Liver (tissue), 9 donors: ENCODE measurements around the gene MARK1. TPM values are rescaled to one million over a fixed set of nuclear protein-coding genes. Genes with fewer than 3 reads are reported as not detected.
A peak's percentile ranks its signal among the peaks of the same experiment; 100 is the strongest.

ENCODE experiments used
- DNase-seq: peaks from one replicate; pipeline ENCODE4 v3.0.0-alpha.2; 2017; ENCODE audit warnings: low spot score
- H3K27ac ChIP-seq, 2 donors: one replicate each; pipeline ENCODE4 v1.7.0; 2013; ENCODE audit warnings: inconsistent platforms in 2 of 2, low read length in 2 of 2, control low read depth in 1 of 2, low read depth in 1 of 2, mild to moderate bottlenecking in 1 of 2
- H3K27me3 ChIP-seq, 4 donors: one replicate each; pipeline versions ENCODE4 v1.6.1 to v1.7.0; 2013; ENCODE audit warnings: low read length in 3 of 4, inconsistent platforms in 1 of 4, mild to moderate bottlenecking in 1 of 4, moderate library complexity in 1 of 4; ENCODE audit not compliant: control insufficient read depth in 4 of 4, insufficient read depth in 4 of 4
- H3K36me3 ChIP-seq, 4 donors: one replicate each; pipeline versions ENCODE4 v1.6.1 to v1.7.0; 2013; ENCODE audit warnings: low read length in 3 of 4, mild to moderate bottlenecking in 3 of 4, low read depth in 1 of 4, moderate library complexity in 1 of 4; ENCODE audit not compliant: control insufficient read depth in 4 of 4, insufficient read depth in 3 of 4
- H3K4me1 ChIP-seq, 4 donors: one replicate each; pipeline versions ENCODE4 v1.6.1 to v1.7.0; 2013; ENCODE audit warnings: low read length in 3 of 4, mild to moderate bottlenecking in 3 of 4, moderate library complexity in 1 of 4; ENCODE audit not compliant: control insufficient read depth in 4 of 4, insufficient read depth in 4 of 4
- H3K4me3 ChIP-seq, 3 donors: one replicate each; pipeline versions ENCODE4 v1.6.1 to v1.7.0; 2013; ENCODE audit warnings: low read length in 3 of 3, control low read depth in 1 of 3, low read depth in 1 of 3, mild to moderate bottlenecking in 1 of 3
- H3K9ac ChIP-seq, 2 donors: one replicate each; pipeline ENCODE4 v1.7.0; 2013; ENCODE audit warnings: low read length in 2 of 2, mild to moderate bottlenecking in 2 of 2, moderate library complexity in 2 of 2, control low read depth in 1 of 2, low read depth in 1 of 2
- H3K9me3 ChIP-seq, 4 donors: one replicate each; pipeline versions ENCODE4 v1.6.1 to v1.7.0; 2013; ENCODE audit warnings: low read length in 3 of 4; ENCODE audit not compliant: control insufficient read depth in 4 of 4
- ATF3 ChIP-seq: IDR thresholded peaks from 2 replicates; pipeline ENCODE4 v1.6.1; 2016; ENCODE audit warnings: antibody characterized with exemption
- CTCF ChIP-seq: fragments of 150-350 bp; IDR thresholded peaks from 2 replicates; pipeline ENCODE4 v1.5.1; 2017; ENCODE audit warnings: improper control_type of control experiment, low read depth, low read length; ENCODE audit not compliant: missing input control
- FOXA1 ChIP-seq: IDR thresholded peaks from 2 replicates; pipeline ENCODE4 v1.6.1; 2016; ENCODE audit warnings: antibody characterized with exemption
- FOXA2 ChIP-seq: IDR thresholded peaks from 2 replicates; pipeline ENCODE4 v1.6.1; 2016; ENCODE audit warnings: antibody characterized with exemption
- GABPA ChIP-seq, 2 donors: IDR thresholded peaks in 1 of 2; conservative IDR thresholded peaks in 1 of 2; 2 replicates each; pipeline ENCODE4 v1.6.1; 2016; ENCODE audit warnings: antibody characterized with exemption in 2 of 2, mild to moderate bottlenecking in 1 of 2, moderate library complexity in 1 of 2
- HNF4G ChIP-seq: IDR thresholded peaks from 2 replicates; pipeline ENCODE4 v1.6.1; 2016; ENCODE audit warnings: antibody characterized with exemption
- JUND ChIP-seq, 2 donors: IDR thresholded peaks; 2 replicates each; pipeline ENCODE4 v1.6.1; 2016; ENCODE audit warnings: antibody characterized with exemption in 2 of 2
- MAX ChIP-seq: IDR thresholded peaks from 2 replicates; pipeline ENCODE4 v1.6.1; 2016; ENCODE audit warnings: antibody characterized with exemption
- NR2F2 ChIP-seq: IDR thresholded peaks from 2 replicates; pipeline ENCODE4 v1.6.1; 2016; ENCODE audit warnings: antibody characterized with exemption
- RXRA ChIP-seq, 2 donors: IDR thresholded peaks; 2 replicates each; pipeline ENCODE4 v1.6.1; 2017 to 2018; ENCODE audit warnings: antibody characterized with exemption in 2 of 2, mild to moderate bottlenecking in 1 of 2
- SP1 ChIP-seq: IDR thresholded peaks from 2 replicates; pipeline ENCODE4 v1.6.1; 2018; ENCODE audit warnings: antibody characterized with exemption, mild to moderate bottlenecking
- YY1 ChIP-seq: IDR thresholded peaks from 2 replicates; pipeline ENCODE4 v1.6.1; 2016; ENCODE audit warnings: antibody characterized with exemption, mild to moderate bottlenecking
- ZBTB33 ChIP-seq: IDR thresholded peaks from 2 replicates; pipeline ENCODE4 v1.6.1; 2016; ENCODE audit warnings: antibody characterized with exemption
- WGBS: extraction: QIAGEN DNeasy Blood & Tissue Kit; methylation state at CpG from one replicate; pipeline ENCODE4 v1.1.7; 2013; 5-methylcytosine and 5-hydroxymethylcytosine counted together
- polyA plus RNA-seq, 2 donors: library from polyadenylated mRNA; stranded (reverse) in 1 of 2; unstranded in 1 of 2; fragments of 200-250 nt in 1 of 2; fragments of >200 nt in 1 of 2; fragmentation: Nextera tagmentation in 1 of 2; extraction: Ambion mirVana in 1 of 2; gene quantifications; one replicate each; pipeline versions ENCODE4 v1.2.1 to v1.2.3, GENCODE V29; 2013 to 2015
- total RNA-seq, 2 donors: library from RNA; depleted of rRNA; stranded (reverse); fragments of >200 nt; gene quantifications; one replicate each; pipeline ENCODE4 v1.2.3, GENCODE V29; 2014
- donor health status: healthy.
- donor health status: healthy.
- donor health status: healthy.
- donor health status: healthy.
- donor health status: healthy.

Gene MARK1
- total and polyA plus RNA-seq, 4 donors = 0.10 to 0.59 (median 0.25) TPM

GRCh38 chr1:220526294-220526693, 1.6 kb upstream of the MARK1 start (continued):
- TF ChIP-seq CTCF = no peak
- TF ChIP-seq YY1 = no peak
- TF ChIP-seq FOXA2 = no peak
- no peak for TF ChIP-seq NR2F2
- TF ChIP-seq RXRA (IDR thresholded peaks at IDR 0.05) = no peak
- TF ChIP-seq SP1 = no peak

GRCh38 chr1:220527279-220527907, 543 bp upstream of the MARK1 start:
- TF ChIP-seq YY1 = no peak
- peak in 1 of 2 donors; percentile 23 for TF ChIP-seq GABPA (IDR thresholded peaks at IDR 0.05 in 1 of 2, conservative IDR thresholded peaks at IDR 0.05 in 1 of 2)
- peak overlapping the region in 2 of 3 donors; percentile 51 to 75 for H3K4me3 ChIP-seq
- 7% methylated on average over 23 of the region's 23 CpGs for WGBS
- peaks cover 0 to 27% (median 7%) of the 10 kb centered on the region in 4 donors for H3K27me3 ChIP-seq
- H3K9me3 ChIP-seq = no peaks in the 10 kb centered on the region
- H3K9ac ChIP-seq = no peak overlapping the region
- no peak for DNase-seq
- H3K4me1 ChIP-seq = peaks cover 9 to 21% (median 15%) of the 10 kb centered on the region in 4 donors
- H3K36me3 ChIP-seq = no peaks in the 10 kb centered on the region
- peak overlapping the region in 1 of 2 donors; percentile 11 for H3K27ac ChIP-seq

- Histone ChIP-seq H3K9ac (peak overlapping the region in 1 of 2 donors; percentile 16), H3K36me3 (no peaks in the 10 kb centered on the region), H3K4me3 (peak overlapping the region; percentile 41 to 75 (median 66)), H3K9me3 (peaks cover 0 to 2% (median 0%) of the 10 kb centered on the region in 4 donors), H3K4me1 (peaks cover 9 to 21% (median 15%) of the 10 kb centered on the region in 4 donors), H3K27ac (peak overlapping the region; percentile 35 to 37), H3K27me3 (peaks cover 0 to 23% (median 8%) of the 10 kb centered on the region in 4 donors)
- no peak for DNase-seq
- 3% methylated on average over 55 of the region's 55 CpGs for WGBS
- TF ChIP-seq ZBTB33 = no peak
- TF ChIP-seq ATF3 = no peak
- TF ChIP-seq NR2F2 = no peak
- no peak for TF ChIP-seq GABPA (IDR thresholded peaks at IDR 0.05 in 1 of 2, conservative IDR thresholded peaks at IDR 0.05 in 1 of 2)
- TF ChIP-seq MAX = no peak
- TF ChIP-seq FOXA1 = no peak
- no peak for TF ChIP-seq FOXA2
- no peak for TF ChIP-seq HNF4G
- TF ChIP-seq JUND (IDR thresholded peaks at IDR 0.05) = no peak
Observed at GRCh38 chr1:220528679-220529501, 954 bp downstream of the MARK1 start.
